ENCODE data around the gene TXNDC11. TPM values are rescaled to one million over a fixed set of nuclear protein-coding genes. Genes with fewer than 3 reads are reported as not detected.

The TXNDC11 gene
- total RNA-seq, 1 experiment from 2014 or later: 19.4 TPM

DNA sequence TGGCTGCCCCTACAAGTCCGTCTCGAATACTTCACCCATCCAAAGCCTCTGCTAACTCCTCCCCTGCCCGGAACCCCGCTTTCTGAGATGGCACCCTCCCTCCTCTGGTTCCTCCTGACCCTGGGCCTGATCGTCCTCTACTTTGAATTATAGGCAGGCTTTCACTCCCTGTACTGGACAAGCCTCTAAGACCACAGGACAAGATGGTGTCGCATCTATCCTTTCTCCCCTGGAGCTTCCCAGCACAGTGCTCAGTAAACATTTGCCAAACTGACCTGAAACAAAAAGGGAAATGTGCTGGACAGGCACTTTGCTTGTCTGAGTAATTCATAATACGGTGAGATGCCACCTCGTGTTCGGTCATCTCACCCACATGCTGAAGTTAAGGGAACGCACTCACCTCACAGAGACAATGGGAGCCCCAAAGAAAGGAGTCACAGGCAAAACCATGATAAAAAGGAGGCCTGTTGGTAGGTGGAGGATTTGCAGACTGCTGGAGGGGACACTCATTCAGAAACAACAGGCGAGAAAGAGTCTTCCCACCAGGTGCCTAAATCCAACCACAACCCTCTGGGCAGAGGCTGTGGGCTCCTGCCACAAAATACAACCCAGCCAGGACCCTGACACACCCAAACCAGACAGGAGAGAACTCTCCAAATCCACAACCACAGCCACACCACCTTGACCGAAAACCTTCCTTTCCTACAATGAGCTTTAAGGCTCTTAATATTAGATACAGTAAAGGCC is 46.2 kb downstream of the TXNDC11 start:
- no peak overlapping the region for H3K27ac ChIP-seq

GRCh38 chr16:11692651-11693050 is 50.0 kb downstream of the TXNDC11 start:
- H3K4me1 ChIP-seq: peaks cover 27% of the 10 kb centered on the region
- H3K9me3 ChIP-seq (replicated peaks): no peaks in the 10 kb centered on the region
- H3K27ac ChIP-seq: no peak overlapping the region
- peaks cover 22% of the 10 kb centered on the region for H3K36me3 ChIP-seq
- H3K27me3 ChIP-seq: no peaks in the 10 kb centered on the region
- DNase-seq: no peak
- no peak overlapping the region for H3K4me3 ChIP-seq

More for the DNA sequence above, 46.2 kb downstream of the TXNDC11 start:
- Histone ChIP-seq H3K36me3 (peaks cover 11% of the 10 kb centered on the region), H3K9me3 (replicated peaks) (no peaks in the 10 kb centered on the region), H3K4me3 (no peak overlapping the region), H3K27me3 (no peaks in the 10 kb centered on the region), H3K4me1 (no peaks in the 10 kb centered on the region)
- no peak for DNase-seq

GRCh38 chr16:11692171-11692570 is 50.5 kb downstream of the TXNDC11 start:
- H3K4me1 ChIP-seq: peaks cover 31% of the 10 kb centered on the region
- no peaks in the 10 kb centered on the region for H3K9me3 ChIP-seq (replicated peaks)
- H3K36me3 ChIP-seq: peaks cover 23% of the 10 kb centered on the region
- no peak overlapping the region for H3K4me3 ChIP-seq
- no peak for DNase-seq
- no peak overlapping the region for H3K27ac ChIP-seq
- no peaks in the 10 kb centered on the region for H3K27me3 ChIP-seq

GRCh38 chr16:11691771-11692170 is 50.9 kb downstream of the TXNDC11 start:
- Histone ChIP-seq H3K27ac (no peak overlapping the region), H3K36me3 (peaks cover 27% of the 10 kb centered on the region), H3K4me1 (peaks cover 31% of the 10 kb centered on the region), H3K27me3 (no peaks in the 10 kb centered on the region), H3K9me3 (replicated peaks) (no peaks in the 10 kb centered on the region), H3K4me3 (no peak overlapping the region)
- DNase-seq: no peak

- Histone ChIP-seq H3K36me3 (peaks cover 28% of the 10 kb centered on the region), H3K4me1 (peaks cover 31% of the 10 kb centered on the region), H3K4me3 (no peak overlapping the region), H3K27me3 (no peaks in the 10 kb centered on the region), H3K9me3 (replicated peaks) (no peaks in the 10 kb centered on the region), H3K27ac (no peak overlapping the region)
- no peak for DNase-seq
Measured at GRCh38 chr16:11691235-11691634, 51.4 kb downstream of the TXNDC11 start.

DNA sequence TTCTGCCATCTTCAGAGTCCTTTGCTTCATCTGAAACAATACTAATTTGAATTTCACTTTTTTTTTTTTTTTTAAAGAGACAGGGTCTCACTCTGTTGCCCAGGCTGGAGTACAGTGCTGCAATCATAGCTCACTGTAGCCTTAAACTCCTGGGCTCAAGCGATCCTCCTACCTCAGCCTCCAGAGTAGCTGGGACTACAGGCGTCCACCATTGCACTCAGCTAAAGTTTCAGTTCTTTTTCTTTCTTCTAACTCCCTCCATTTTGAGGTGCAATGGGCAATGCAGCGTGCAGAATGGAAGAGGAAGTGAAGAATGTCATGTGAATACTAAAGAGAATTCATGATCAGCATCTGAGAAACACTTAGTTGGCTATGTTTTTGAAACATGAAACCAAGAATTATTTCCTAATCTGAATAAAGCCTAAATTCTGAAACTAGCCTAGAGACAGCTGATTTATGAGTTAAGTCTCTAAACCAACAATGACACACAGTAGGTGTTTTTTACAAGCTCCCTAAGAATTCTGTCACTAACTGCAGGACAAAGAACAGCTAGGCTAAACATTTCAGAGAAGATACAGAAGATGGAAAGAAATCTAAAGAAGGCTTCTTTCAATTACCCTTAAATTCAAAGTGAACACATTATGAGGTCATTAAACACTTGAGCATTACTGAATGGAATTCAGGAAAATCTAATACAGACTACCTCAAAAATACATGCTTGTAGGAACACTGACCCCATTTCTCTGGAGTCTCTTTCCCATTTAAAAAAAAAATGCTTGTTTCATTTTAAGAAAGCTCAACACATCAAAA is 53.4 kb downstream of the TXNDC11 start:
- H3K9me3 ChIP-seq (replicated peaks): no peaks in the 10 kb centered on the region
- H3K27me3 ChIP-seq: no peaks in the 10 kb centered on the region
- no peak overlapping the region for H3K4me3 ChIP-seq
- H3K36me3 ChIP-seq: peaks cover 31% of the 10 kb centered on the region
- H3K27ac ChIP-seq: peak overlapping the region; percentile 69
- no peak for DNase-seq
- peaks cover 34% of the 10 kb centered on the region for H3K4me1 ChIP-seq

GRCh38 chr16:11688520-11688886 is 54.2 kb downstream of the TXNDC11 start:
- DNase-seq: no peak
- Histone ChIP-seq H3K27ac (peak overlapping the region; percentile 69), H3K9me3 (replicated peaks) (no peaks in the 10 kb centered on the region)

GRCh38 chr16:11687601-11688519 is 54.8 kb downstream of the TXNDC11 start:
- H3K27me3 ChIP-seq: no peaks in the 10 kb centered on the region
- H3K36me3 ChIP-seq: peaks cover 35% of the 10 kb centered on the region
- DNase-seq: peak in 1 of 2 experiments; percentile 47
- peak overlapping the region; percentile 69 for H3K27ac ChIP-seq
- H3K9me3 ChIP-seq (replicated peaks): no peaks in the 10 kb centered on the region
- H3K4me1 ChIP-seq: peaks cover 48% of the 10 kb centered on the region
- H3K4me3 ChIP-seq: no peak overlapping the region

More at GRCh38 chr16:11688520-11688886, 54.2 kb downstream of the TXNDC11 start:
- Histone ChIP-seq H3K4me3 (no peak overlapping the region), H3K36me3 (peaks cover 35% of the 10 kb centered on the region), H3K27me3 (no peaks in the 10 kb centered on the region), H3K4me1 (peaks cover 41% of the 10 kb centered on the region)

DNA sequence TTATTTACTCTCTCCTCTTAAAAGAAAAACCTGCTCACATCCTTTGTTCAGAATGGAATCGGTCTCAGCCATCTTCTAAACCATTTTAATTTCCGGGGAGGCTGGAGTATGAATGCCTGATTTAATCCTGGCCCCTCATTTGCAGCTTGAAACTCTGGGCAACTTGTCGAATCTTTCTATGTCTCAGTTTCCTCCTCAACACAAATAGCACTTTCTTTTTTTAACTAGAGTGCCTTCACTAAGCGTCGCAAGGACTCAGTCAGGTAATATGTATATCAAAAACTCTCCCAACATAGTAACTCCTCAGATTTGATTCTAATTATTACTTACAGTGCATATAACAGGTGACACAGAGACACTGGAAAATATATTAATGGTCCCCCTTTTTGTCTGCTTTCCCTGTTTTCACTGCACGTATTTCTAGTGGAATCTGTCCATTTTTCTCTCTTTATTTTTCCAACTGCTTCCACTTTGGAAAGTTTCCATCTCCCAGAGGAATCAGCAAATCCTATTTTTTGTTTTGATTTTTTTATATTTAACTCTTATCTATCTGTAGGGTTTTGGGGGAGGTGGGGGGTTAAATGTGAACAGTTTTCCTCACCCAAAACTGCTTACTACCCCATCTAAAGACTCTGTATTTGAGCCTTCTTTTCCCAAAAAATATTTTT is 55.8 kb downstream of the TXNDC11 start:
- no peak for DNase-seq
- H3K27ac ChIP-seq: no peak overlapping the region; the same call in 1 of the 2 replicates
- peaks cover 35% of the 10 kb centered on the region for H3K36me3 ChIP-seq
- H3K27me3 ChIP-seq: no peaks in the 10 kb centered on the region
- no peak overlapping the region for H3K4me3 ChIP-seq
- H3K4me1 ChIP-seq: peaks cover 56% of the 10 kb centered on the region
- no peaks in the 10 kb centered on the region for H3K9me3 ChIP-seq (replicated peaks)

GRCh38 chr16:11685844-11686618 is 56.6 kb downstream of the TXNDC11 start:
- no peak overlapping the region for H3K27ac ChIP-seq
- H3K4me3 ChIP-seq: no peak overlapping the region
- no peak for DNase-seq
- H3K36me3 ChIP-seq: peaks cover 32% of the 10 kb centered on the region
- H3K27me3 ChIP-seq: no peaks in the 10 kb centered on the region
- H3K9me3 ChIP-seq (replicated peaks): no peaks in the 10 kb centered on the region
- peaks cover 64% of the 10 kb centered on the region for H3K4me1 ChIP-seq

DNA sequence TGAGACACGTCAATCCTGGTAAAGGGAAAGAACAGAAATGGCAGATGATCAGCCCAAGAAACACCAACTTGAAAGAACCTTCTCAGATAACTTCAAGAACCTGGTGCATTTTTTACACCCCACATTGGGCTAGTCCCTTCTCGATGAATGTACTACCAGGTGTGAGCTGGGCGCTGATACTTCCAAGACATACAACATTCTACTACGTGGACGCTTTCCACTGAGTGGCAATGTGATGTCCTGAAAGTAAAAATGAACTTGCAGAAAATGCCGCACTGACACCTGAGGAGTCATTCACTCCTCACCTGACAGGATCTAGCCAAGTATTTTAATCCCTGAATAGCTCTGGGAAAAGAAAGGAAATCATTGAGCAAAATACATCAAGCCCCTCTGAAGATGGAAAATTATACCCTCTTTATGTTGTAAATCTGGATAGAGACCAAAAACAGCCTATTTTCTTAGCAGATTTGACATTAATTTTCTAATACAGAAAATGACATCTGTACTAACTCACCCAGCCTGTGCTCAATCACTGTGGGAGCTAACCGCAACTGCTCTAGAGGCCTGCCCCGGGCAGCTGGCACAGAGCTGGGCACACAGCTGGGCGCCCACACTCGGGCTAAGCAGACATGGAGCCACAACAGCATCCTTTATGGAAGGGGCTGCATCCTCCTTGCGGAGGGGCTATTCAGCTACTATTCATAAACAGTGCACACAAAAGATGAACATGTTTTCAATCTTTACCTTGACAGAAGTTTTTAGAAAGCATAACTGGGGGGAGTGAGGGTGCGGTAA is 58.2 kb downstream of the TXNDC11 start:
- Histone ChIP-seq H3K9me3 (replicated peaks) (no peaks in the 10 kb centered on the region), H3K4me1 (peaks cover 55% of the 10 kb centered on the region), H3K27ac (no peak overlapping the region), H3K27me3 (no peaks in the 10 kb centered on the region), H3K4me3 (no peak overlapping the region), H3K36me3 (peaks cover 32% of the 10 kb centered on the region)
- DNase-seq: no peak

GRCh38 chr16:11683145-11683544 is 59.5 kb downstream of the TXNDC11 start:
- no peak for DNase-seq
- Histone ChIP-seq H3K27ac (peak overlapping the region; percentile 93), H3K9me3 (replicated peaks) (no peaks in the 10 kb centered on the region), H3K36me3 (peaks cover 37% of the 10 kb centered on the region), H3K27me3 (no peaks in the 10 kb centered on the region), H3K4me3 (no peak overlapping the region), H3K4me1 (peaks cover 42% of the 10 kb centered on the region)

DNA sequence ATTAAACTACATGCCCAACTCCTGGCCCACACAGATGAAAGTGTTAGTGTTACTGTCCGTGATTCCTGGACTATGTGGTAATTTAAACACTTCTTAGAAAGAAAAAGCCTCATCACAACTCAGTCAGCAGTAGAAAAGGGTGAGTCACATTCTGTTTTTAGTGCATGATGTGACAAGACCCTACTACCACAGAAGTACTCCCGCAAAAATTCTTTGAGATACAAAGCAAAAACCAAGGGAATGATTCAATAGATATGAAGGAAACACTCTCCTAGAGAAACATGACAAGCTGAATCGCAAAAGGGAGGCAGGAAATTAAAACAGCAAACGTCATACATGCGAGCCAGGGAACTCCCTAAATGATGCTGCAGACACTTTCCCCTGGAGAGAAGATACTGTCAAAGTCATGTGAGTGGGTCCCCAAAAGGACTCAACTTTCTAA is 60.0 kb downstream of the TXNDC11 start:
- DNase-seq: peak in 1 of 2 experiments; percentile 74
- Histone ChIP-seq H3K4me3 (no peak overlapping the region), H3K36me3 (peaks cover 39% of the 10 kb centered on the region), H3K27me3 (no peaks in the 10 kb centered on the region), H3K27ac (peak overlapping the region; percentile 93), H3K4me1 (peaks cover 40% of the 10 kb centered on the region), H3K9me3 (replicated peaks) (no peaks in the 10 kb centered on the region)

Data from SJCRH30 (cell line).